Activated CD8-positive, alpha-beta memory T cell treated with anti-CD3 and anti-CD28 coated beads for 36 hours (primary cell): Measurements from ENCODE around the gene GDF7. TPM values are rescaled to one million over a fixed set of nuclear protein-coding genes. Genes with fewer than 3 reads are reported as not detected.

Experiments used
- CTCF ChIA-PET: fragments of 350-600 bp; sonication (Branson Sonifier 250); formaldehyde crosslinking; loops from one replicate; lab custom pipeline; 2021; ENCODE audit warnings: antibody characterized with exemption; lab: Charles Lee
- POLR2A ChIA-PET: fragments of 350-600 bp; sonication (Branson Sonifier 250); formaldehyde crosslinking; loops from one replicate; lab custom pipeline; 2021; ENCODE audit warnings: antibody characterized with exemption; lab: Charles Lee
- total RNA-seq, 2 experiments: library from RNA; stranded (reverse); gene quantifications; one replicate each; pipeline ENCODE4 v1.2.3, GENCODE V29; 2021

The GDF7 gene
- total RNA-seq, 2 experiments from 2014 or later = not detected

GRCh38 chr2:20651731-20652099 lies 15.2 kb upstream of the GDF7 start:
- CTCF ChIA-PET = interaction anchor here (0.6 to 3.7 kb wide), 18 partner anchors 10 to 354 kb away, joined by 3 to 24 read pairs (median 6); partner anchors contain the start of gene RHOB
- POLR2A ChIA-PET = interaction anchor here (1.7 to 2.5 kb wide), 2 partner anchors 9 to 205 kb away, joined by 8 to 40 read pairs; partner anchors contain the start of gene RHOB

DNA sequence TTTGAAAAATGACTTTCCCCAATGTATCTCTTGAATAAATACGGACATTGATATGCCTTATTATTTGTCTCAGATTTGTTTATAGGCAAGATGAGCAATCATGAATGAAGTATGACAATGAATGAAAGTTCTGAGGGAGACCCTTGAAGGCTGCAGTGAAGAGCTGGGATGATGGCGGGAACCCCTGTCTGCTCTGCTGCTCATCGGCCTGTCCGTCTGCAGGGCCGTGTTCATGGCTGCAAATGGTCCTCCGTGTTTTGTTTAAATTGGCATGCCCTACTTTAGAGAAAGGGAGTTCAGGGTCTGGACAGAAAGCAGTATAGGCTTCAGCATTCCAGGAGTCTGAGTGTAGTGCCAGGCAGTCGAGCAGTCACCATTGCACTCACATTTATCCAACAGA lies 14.8 kb upstream of the GDF7 start:
- ChIA-PET POLR2A (interaction anchor here (1.7 to 2.5 kb wide), 2 partner anchors 9 to 205 kb away, joined by 8 to 40 read pairs; partner anchors contain the start of gene RHOB), CTCF (interaction anchor here (0.9 to 3.7 kb wide), 8 partner anchors 9 to 231 kb away, joined by 3 to 24 read pairs (median 14); partner anchors contain the start of gene RHOB)

DNA sequence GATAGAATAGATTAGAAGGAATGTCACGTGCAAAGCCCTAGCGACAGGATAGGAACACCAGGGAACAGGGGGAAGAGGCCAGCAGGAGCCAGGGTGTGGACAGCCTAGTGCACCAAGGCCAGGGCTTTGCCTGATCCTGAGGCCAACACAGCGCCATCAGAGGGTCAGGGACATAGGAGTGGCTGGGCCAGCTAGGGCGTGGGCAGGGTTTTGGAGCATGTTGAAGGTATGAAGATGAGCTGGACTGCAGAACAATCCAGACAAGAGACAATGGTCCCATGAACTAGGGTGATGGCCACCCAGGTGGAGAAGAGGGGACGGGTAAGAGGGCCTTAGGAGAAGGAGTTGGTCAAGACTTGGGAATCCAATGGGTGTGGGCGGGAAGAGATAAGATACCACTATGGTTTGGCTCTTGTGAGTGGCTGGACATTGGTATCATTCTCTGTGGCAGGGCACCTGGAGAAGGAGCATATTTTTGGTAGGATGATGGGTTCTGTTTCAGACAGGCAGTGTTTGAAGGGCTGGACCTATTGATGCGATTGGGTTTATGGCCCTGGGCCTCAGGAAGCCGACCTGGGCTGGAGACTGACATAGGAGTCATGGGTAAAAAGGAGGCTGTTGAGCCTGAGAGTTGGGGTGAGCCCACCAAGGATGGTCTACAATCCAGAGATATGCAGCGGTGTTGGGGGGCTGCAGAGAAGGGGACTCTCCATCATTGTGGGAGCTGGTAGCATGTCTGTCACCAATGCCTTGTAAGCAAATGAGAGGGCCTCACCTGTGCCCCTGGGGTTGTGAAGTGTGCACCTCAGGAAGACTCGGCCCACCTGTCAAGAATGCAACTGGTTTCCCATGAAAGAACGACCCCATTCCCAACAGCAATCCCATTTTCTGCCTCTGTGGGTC lies 14.0 kb upstream of the GDF7 start:
- CTCF ChIA-PET = interaction anchor here (0.9 kb wide), 1 partner anchor 231 kb away, joined by 4 read pairs; no protein-coding TSS in a partner anchor
- POLR2A ChIA-PET = no interaction called here

GRCh38 chr2:20653695-20654534 lies 13.0 kb upstream of the GDF7 start:
- ChIA-PET CTCF (no interaction called here), POLR2A (interaction anchor here (0.6 kb wide), 1 partner anchor 207 kb away, joined by 8 read pairs; no protein-coding TSS in a partner anchor)

DNA sequence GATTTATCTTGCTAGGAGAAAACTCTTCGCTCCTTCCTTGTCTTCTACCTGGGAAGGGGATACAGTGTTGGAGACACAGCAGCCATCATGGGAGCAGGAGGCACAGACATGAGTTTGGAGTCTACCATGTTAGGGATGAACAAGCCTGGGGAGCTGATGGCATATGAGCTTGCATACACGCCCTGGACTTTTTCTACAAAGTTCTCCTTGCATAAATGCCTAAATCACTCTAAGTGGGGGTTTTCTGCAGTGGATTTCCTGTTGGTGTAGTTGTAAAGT lies 12.5 kb upstream of the GDF7 start:
- ChIA-PET CTCF (no interaction called here), POLR2A (interaction anchor here (0.6 kb wide), 1 partner anchor 207 kb away, joined by 8 read pairs; no protein-coding TSS in a partner anchor)

DNA sequence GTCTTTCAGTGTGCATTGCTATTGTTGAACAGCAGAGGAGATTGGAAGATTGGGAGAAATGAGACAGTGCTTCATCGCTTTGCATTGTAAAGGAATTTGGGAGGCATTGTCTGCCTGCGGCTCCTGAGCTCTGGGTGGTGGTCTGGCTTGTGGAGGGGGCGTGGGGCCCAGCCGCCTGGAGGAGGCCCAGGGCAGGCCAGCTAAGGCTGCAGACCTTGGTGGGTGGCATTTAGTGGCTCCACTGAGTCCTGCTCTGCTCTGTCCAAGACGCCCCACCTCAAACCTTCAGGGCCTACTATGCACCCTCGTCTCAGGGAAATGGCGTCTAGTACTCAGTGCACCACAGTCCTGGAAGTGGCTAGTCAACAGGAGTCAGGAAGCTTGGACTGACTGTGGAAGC lies 10.4 kb upstream of the GDF7 start:
- ChIA-PET CTCF (no interaction called here), POLR2A (no interaction called here)

- ChIA-PET CTCF (interaction anchor here (0.7 kb wide), 1 partner anchor 410 kb away, joined by 3 read pairs; no protein-coding TSS in a partner anchor), POLR2A (no interaction called here)
Observed at GRCh38 chr2:20657522-20658235, 9.3 kb upstream of the GDF7 start.

- CTCF ChIA-PET = interaction anchor here (0.7 to 6.4 kb wide), 15 partner anchors 9 to 457 kb away, joined by 3 to 82 read pairs (median 3); partner anchors contain the start of gene HS1BP3
- POLR2A ChIA-PET = interaction anchor here (0.7 to 1.7 kb wide), 2 partner anchors 10 to 214 kb away, joined by 3 to 8 read pairs; partner anchors contain the start of genes HS1BP3 and RHOB
Observed at GRCh38 chr2:20660506-20661420, 6.2 kb upstream of the GDF7 start.

DNA sequence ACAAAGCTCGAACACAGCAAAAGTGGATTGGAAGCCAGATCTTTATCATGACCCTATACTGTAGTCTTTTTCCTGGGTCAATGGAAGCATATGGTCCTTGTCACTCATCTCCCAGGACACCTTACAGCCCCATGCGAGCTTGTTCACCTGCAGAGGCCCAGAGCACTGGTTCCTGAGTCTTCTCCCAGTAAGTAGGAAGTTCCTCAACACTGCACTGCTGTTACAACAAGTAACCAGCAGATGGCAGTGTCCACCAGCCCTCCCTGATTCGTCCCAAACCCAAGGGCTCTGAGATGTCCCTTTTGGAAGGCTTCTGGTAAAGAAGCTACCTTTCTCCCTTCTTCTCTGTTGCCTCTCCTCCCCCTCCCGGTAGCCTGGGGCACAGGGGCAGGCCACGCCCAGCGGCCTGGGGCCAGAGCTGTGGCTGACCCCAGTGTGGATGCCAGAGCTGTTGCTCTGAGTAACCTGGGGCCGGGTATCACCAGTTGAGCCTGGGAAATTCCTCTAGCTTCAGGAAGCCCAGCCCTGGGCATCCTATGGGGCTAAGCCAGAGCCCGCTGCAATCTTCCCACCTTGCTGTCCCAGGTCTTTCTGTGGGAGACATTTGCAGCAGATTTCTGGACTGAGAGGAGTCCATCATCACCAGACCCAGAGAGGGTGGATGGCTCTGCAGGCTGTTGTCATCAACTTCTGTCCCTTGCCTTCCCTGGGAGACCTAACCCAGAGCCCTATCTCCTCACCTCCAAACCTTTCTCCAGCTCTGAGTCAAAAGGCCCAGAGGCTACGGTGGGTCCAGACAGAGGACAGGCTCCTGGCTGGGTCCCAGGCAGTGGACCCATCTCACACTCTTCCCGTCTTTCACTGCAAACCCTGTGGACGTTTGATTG lies 5.3 kb upstream of the GDF7 start:
- ChIA-PET POLR2A (interaction anchor here (0.7 to 1.7 kb wide), 2 partner anchors 10 to 215 kb away, joined by 3 to 8 read pairs; partner anchors contain the start of genes HS1BP3 and RHOB), CTCF (interaction anchor here (0.8 to 6.4 kb wide), 16 partner anchors 9 to 456 kb away, joined by 3 to 82 read pairs (median 3); partner anchors contain the start of gene HS1BP3)

GRCh38 chr2:20662308-20662937 lies 4.5 kb upstream of the GDF7 start:
- ChIA-PET POLR2A (no interaction called here), CTCF (interaction anchor here (0.8 to 6.4 kb wide), 8 partner anchors 8 to 365 kb away, joined by 3 to 82 read pairs (median 6); partner anchors contain the start of gene HS1BP3)

DNA sequence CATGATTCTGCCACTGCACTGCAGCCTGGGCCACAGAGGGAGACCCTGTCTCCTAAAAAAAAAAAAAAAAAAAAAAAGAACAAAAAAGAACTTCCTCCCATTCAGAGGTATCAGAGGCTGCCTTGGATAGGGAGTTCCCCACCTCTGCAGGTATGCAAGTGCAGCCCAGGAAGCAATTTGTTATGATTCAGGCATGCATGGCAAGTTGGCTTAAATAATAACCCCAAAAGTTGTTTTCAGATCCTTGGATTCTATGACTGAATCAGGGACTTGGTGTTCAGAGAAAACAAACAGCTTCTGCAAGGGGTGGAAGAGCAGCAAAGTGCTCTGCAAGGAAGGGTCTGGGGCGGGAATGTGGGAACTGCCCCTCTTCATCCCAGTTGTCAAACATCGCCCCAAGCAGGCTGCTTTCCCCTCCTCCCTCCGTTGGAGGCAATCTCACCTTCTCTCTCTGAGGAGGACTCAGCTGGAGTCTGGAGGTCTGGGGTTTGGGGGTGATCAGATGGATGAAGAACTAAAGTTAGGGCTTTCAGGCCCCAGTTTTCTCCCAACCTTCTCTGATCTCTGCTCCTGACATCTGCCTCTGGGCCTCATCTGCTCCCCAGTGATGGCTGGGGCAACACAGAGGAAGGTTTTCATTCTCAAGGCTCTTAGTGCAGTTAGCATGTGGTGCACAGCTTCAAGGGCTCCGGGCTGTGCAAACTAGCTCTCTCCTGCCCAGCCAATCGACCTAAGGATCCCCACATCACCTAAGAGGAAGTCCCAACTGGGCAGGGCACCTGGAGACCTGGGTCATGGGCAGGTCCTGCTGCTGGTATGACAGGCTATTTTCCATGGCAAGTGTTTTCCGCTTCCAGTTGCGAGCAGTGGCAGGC lies 3.5 kb upstream of the GDF7 start:
- POLR2A ChIA-PET = no interaction called here
- CTCF ChIA-PET = interaction anchor here (0.7 to 6.4 kb wide), 4 partner anchors 12 to 299 kb away, joined by 4 to 82 read pairs (median 15); partner anchors contain the start of gene HS1BP3

DNA sequence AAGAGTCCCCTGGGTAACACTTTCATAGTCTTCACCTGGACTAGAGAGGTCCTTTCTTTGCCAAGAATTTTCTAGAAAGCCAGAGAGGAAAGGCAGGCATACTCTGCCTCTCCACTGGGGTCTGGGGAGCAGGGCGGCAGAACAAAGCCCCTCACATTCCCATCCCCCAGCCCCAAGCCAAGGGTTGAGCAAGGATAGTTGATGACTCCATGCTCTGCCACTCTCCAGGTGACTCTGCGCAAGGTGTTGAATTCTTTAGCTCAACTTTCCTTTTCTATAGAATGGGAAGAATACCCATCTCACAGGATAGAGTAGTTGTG lies 2.9 kb upstream of the GDF7 start:
- ChIA-PET CTCF (interaction anchor here (1.4 to 6.4 kb wide), 2 partner anchors 13 to 298 kb away, joined by 6 to 82 read pairs; no protein-coding TSS in a partner anchor), POLR2A (no interaction called here)

- CTCF ChIA-PET = interaction anchor here (1.4 to 6.4 kb wide), 3 partner anchors 13 to 298 kb away, joined by 6 to 82 read pairs (median 9); partner anchors contain the start of gene HS1BP3
Observed at GRCh38 chr2:20664431-20665242, 2.3 kb upstream of the GDF7 start.

More at GRCh38 chr2:20664431-20665242, 2.3 kb upstream of the GDF7 start:
- POLR2A ChIA-PET = no interaction called here
